Stimulated activated CD8-positive, alpha-beta memory T cell treated with anti-CD3 and anti-CD28 coated beads, Interleukin-15, amount 100 ng/mL, for 4 hours (primary cell): Measurements from ENCODE around the gene GH1.
"Not testable (repeated sequence)": the region's sequence is repeated elsewhere in the genome, so short reads cannot be mapped to it uniquely, and the experiment has no call there.

Experiments
- DNase-seq, 2 donors: peaks; one replicate each; pipeline ENCODE4 v3.0.0-alpha.2; 2020; ENCODE audit warnings: low read depth in 2 of 2

The GH1 gene

GRCh38 chr17:63926164-63926563 is 7.5 kb upstream of the GH1 start:
- no peak for DNase-seq

DNA sequence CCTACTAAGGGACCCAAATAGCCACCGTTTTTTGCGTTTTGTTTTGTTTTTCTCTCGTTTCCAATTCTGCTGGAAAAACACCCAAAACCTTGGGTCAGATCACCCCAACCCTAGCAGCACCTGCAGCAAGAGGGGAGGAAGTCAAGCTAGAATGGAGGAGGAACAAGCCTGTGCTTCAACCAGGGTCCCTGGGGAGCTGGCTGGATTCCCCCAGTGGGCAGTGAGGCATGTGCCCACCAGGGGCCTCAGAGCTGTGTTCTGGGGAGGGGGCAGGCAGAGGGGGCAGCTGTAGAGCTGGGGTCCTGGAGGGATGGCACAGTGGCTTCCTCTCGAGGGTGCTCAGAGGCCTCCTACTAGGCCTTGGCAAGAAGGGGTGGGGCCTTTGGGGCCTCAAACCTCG is 7.0 kb upstream of the GH1 start:
- DNase-seq = no peak

DNA sequence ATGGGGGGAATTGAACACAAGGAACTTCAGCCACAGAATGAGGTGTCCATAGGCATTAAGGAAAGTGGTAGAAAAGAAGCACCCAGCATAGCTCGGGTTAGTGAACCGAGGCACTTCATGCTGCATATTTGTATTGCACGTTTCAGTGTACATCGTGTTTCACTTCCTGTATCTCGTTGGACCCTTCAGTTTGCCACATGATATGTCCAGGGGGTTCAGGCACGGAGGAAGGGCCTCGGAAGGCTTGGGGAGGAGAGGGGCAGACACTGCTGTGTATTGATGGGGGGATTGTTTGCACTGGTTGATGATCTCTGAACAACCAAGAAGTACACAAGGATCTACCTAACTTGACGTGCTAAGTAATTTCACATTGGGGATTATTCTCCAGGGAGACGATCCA is 3.8 kb upstream of the GH1 start:
- DNase-seq = not testable (repeated sequence)

DNA sequence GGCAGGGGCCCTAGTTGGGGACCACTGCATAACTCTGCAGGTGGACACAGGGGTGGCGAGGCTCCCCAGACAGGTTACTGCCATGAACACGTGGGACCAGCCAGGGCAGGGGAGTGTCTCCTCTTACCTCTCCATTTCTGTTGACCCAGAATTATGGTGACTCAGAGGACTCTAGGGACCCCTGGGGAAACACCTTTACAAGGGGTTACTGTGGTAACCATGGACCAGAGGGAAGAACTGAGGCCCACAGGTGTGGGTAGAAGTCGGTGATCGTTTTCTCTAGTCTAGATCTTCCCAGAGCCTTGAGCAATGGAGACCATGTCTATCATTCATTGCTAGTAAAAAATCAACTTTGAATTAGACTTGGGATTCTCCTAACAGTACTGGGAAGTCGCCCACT is 2.1 kb upstream of the GH1 start:
- not testable (repeated sequence) for DNase-seq

- DNase-seq = not testable (repeated sequence)
These were observed 1.4 kb upstream of the GH1 start for GRCh38 chr17:63920050-63920449.

DNA sequence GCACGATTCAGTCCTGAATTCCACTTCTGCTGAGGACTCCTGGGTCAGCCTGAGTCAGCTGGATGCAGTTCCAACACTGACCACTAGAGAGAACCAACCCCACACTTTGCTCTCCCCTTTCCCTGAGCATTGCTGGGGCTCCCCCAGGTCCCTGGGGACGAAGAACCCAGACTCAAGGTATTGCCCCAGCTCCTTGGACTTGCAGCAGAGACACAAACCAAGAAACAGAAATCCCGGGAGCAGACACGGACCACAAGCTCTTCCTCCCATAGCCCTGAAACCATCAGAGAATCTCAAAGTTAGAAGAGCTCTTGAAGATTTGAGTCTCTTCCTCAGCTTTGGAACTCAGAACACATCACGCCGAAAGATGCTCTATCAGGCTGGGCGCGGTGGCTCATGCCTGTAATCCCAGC is 678 bp upstream of the GH1 start:
- DNase-seq = peak; percentile 24 to 50

- no peak for DNase-seq
These were observed 334 bp downstream of the GH1 start for GRCh38 chr17:63918305-63918704.

DNA sequence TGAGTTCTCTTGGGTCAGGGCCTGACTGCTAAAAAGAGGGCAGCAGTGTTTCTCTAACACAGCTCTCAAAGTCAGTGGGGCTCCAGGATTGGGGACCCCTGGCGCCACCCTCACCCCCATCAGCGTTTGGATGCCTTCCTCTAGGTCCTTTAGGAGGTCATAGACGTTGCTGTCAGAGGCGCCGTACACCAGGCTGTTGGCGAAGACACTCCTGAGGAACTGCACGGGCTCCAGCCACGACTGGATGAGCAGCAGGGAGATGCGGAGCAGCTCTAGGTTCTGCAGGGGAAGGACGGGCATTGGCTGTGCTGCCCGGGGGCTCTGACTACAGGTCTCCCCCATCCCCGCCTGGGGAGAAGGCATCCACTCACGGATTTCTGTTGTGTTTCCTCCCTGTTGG is 993 bp downstream of the GH1 start:
- no peak for DNase-seq

DNA sequence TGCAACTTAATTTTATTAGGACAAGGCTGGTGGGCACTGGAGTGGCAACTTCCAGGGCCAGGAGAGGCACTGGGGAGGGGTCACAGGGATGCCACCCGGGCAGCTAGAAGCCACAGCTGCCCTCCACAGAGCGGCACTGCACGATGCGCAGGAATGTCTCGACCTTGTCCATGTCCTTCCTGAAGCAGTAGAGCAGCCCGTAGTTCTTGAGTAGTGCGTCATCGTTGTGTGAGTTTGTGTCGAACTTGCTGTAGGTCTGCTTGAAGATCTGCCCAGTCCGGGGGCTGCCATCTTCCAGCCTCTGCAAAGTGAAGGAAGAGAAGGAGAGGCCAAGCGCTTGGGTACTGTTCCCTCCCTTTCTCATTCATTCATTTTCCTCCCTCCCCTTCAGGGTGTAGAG is 1.4 kb downstream of the GH1 start:
- DNase-seq = not testable (repeated sequence)

GRCh38 chr17:63916566-63917185 is 2.0 kb downstream of the GH1 start:
- DNase-seq = no peak

DNA sequence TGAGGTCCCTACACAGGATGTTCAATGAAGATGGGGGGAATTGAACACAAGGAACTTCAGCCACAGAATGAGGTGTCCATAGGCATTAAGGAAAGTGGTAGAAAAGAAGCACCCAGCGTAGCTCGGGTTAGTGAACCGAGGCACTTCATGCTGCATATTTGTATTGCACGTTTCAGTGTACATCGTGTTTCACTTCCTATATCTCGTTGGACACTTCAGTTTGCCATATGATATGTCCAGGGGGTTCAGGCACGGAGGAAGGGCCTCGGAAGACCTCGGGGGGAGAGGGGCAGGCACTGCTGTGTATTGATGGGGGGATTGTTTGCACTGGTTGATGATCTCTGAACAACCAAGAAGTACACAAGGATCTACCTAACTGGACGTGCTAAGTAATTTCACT is 2.9 kb downstream of the GH1 start:
- not testable (repeated sequence) for DNase-seq

GRCh38 chr17:63914471-63914870 is 4.2 kb downstream of the GH1 start:
- DNase-seq = no peak

GRCh38 chr17:63911657-63912100 is 7.0 kb downstream of the GH1 start:
- DNase-seq = peak in 1 of 2 donors; percentile 44

DNA sequence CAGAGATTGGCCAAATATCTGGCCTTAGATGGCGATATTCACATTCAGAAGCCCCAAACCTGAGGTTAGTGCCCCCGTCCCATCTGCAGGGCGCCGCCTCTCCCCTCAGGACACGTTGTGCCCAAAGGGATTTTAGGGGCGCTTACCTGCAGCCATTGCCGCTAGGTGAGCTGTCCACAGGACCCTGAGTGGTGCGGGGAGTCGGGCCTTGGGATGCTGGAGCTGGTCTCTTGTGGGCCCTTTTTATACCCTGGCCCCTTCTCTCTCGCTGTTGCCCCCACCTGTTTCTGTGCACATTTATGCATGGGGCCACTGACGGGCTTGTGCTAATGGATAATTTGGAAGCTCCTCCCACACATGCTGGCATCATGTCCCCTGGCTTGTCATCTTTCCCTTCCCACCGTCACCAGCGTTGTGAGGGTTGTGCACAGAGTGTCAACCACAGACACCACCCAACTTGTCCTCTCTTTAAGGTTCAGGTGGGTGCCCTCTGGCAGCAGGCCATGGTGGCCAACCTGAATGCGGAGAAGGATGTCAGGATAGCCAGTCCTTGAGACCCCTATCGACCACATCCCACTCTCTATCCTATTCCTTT is 7.5 kb downstream of the GH1 start, which contains the start of gene CSHL1:
Gene CSHL1 (minus strand): TSS at position 218 of the 595 bp plus-strand sequence. CDS start 62 bp downstream, at position 156.
- no peak for DNase-seq

- DNase-seq = no peak
These were observed 8.5 kb downstream of the GH1 start for GRCh38 chr17:63910096-63910495.

DNA sequence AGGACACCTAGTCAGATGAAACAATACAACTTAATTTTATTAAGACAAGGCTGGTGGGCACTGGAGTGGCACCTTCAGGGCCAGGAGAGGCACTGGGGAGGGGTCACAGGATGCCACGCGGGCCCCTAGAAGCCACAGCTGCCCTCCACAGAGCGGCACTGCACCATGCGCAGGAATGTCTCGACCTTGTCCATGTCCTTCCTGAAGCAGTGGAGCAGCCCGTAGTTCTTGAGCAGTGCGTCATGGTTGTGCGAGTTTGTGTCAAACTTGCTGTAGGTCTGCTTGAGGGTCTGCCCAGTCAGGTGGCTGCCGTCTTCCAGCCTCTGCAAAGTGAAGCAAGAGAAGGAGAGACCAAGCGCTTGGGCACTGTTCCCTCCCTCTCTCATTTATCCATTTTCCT is 9.1 kb downstream of the GH1 start:
- not testable (repeated sequence) for DNase-seq

- DNase-seq = not testable (repeated sequence)
These were observed 11.4 kb downstream of the GH1 start for GRCh38 chr17:63907161-63907778.

- DNase-seq = not testable (repeated sequence)
These were observed 13.8 kb downstream of the GH1 start for GRCh38 chr17:63904796-63905195.

- not testable (repeated sequence) for DNase-seq
These were observed 14.8 kb downstream of the GH1 start for GRCh38 chr17:63903787-63904201.

DNA sequence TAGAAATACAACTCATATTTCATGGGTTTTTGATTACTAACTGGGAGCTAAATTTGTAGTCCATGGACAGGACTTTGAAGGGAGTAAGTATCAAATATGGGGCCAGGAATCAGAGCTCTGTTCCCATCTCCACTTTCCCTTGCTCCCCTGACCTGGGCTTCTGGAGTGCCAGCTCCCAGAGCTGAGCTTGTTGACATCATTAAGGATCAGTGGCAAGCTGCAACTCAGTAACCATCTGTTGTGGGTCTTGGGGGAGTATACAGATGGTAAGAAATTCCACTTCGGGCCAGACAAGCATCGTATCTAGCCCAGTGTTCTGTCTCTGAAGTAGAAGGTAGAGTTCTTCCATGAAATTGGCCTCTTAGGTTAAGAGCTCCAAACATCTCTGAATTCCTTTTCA is 16.7 kb downstream of the GH1 start:
- not testable (repeated sequence) for DNase-seq

DNA sequence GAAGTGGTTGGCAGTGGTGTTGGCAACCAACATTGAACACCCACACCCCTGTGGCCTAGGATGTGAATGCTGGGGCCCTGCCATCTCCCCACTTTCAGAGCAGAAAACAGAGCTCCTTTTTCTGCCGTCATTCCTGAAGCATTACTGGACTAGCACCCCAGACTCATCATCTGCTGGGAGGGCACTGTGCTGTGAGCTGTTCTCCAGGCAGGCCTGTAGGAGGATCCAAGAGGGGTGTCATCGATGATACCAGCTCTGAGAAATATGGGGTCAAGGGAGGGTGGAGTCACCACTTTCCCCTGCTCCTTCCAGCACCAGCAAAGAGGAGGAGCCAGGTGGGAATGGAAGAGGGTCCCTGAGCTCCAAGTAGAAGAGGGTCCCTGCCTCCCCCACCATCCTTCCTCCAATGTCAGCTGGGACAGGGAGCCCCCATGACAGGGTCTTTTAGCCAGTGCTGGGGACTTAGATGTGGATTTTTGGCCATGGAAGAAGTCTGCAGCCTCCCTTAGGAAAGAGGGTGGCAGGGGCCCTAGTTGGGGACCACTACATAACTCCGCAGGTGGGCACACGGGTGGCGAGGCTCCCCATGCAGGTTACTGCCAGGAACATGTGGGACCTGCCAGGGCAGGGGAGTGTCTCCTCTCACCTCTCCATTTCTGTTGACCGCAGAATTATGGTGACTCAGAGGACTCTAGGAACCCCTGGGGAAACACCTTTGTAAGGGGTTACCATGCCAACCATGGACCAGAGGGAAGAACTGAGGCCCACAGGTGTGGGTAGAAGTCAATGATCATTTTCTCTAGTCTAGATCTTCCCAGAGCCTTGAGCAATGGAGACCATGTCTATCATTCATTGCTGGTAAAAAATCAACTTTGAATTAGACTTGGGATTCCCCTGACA is 19.5 kb downstream of the GH1 start:
- DNase-seq = not testable (repeated sequence)
